Measurements from ENCODE around the gene AOPEP. TPM values are rescaled to one million over a fixed set of nuclear protein-coding genes. Genes with fewer than 3 reads are reported as not detected.

AOPEP gene
- polyA plus RNA-seq, 1 of the 3 experiments (the other 2 are of a cell fraction): 54.6 TPM

GRCh38 chr9:94981723-94982090 lies 255.2 kb downstream of the AOPEP start (continued):
- no peak for TF ChIP-seq REST (IDR thresholded peaks at IDR 0.05; ENCODE audit: low read depth, low read length)

GRCh38 chr9:94982211-94982610 lies 255.7 kb downstream of the AOPEP start:
- peaks cover 0 to 21% of the 10 kb centered on the region in 2 experiments; a peak in 1 of 4 replicates for H3K4me1 ChIP-seq (ENCODE audit: control insufficient read depth in 1 of 2, insufficient read depth in 2 of 2, low read depth in 1 of 2, low read length in 1 of 2)
- no peaks in the 10 kb centered on the region for H3K9me2 ChIP-seq
- no peak overlapping the region for H3K9ac ChIP-seq
- no peak for DNase-seq
- H3K9me3 ChIP-seq: no peaks in the 10 kb centered on the region
- H4K20me1 ChIP-seq (ENCODE audit: insufficient read depth): no peaks in the 10 kb centered on the region
- POLR2A ChIA-PET: no interaction called here
- H2AFZ ChIP-seq (ENCODE audit: low read depth): no peak overlapping the region
- CTCF ChIA-PET: no interaction called here
- no peak overlapping the region for H3K27ac ChIP-seq (ENCODE audit: low read depth in 2 of 2, low read length in 1 of 2)
- H3K36me3 ChIP-seq (replicated peaks in 1 of 2; ENCODE audit: control insufficient read depth in 1 of 2, insufficient read depth in 2 of 2, low read length in 1 of 2): peaks cover 0 to 11% of the 10 kb centered on the region in 2 experiments
- no peaks in the 10 kb centered on the region for H3K27me3 ChIP-seq (ENCODE audit: insufficient read depth)
- no peak overlapping the region for H3K4me3 ChIP-seq (ENCODE audit: low read depth in 2 of 2, low read length in 1 of 2)
- 95% methylated on average over 6 of the region's 6 CpGs for WGBS (ENCODE audit: low lambda C conversion rate)
- no peak for TF ChIP-seq FOXJ3 (CRISPR knock-in tag; IDR thresholded peaks at IDR 0.05)
- H3F3A ChIP-seq (replicated peaks; ENCODE audit: insufficient read depth): no peaks in the 10 kb centered on the region
- H3K4me2 ChIP-seq: no peak overlapping the region
- no peaks in the 10 kb centered on the region for H3K79me2 ChIP-seq (ENCODE audit: insufficient read depth)

GRCh38 chr9:94983552-94983951 lies 257.1 kb downstream of the AOPEP start:
- no peaks in the 10 kb centered on the region for H3K9me3 ChIP-seq
- no peak for DNase-seq
- H3K27me3 ChIP-seq (ENCODE audit: insufficient read depth): no peaks in the 10 kb centered on the region
- no peaks in the 10 kb centered on the region for H3F3A ChIP-seq (replicated peaks; ENCODE audit: insufficient read depth)
- TF ChIP-seq USF1 (IDR thresholded peaks at IDR 0.05; ENCODE audit: borderline replicate concordance, low read depth): no peak
- no peak for TF ChIP-seq RFX5 (IDR thresholded peaks at IDR 0.05; ENCODE audit: low read length)
- TF ChIP-seq FOSL2 (IDR thresholded peaks at IDR 0.05; ENCODE audit: borderline replicate concordance, low read depth): no peak
- no peaks in the 10 kb centered on the region for H3K9me2 ChIP-seq
- H3K4me3 ChIP-seq (ENCODE audit: low read depth in 2 of 2, low read length in 1 of 2): no peak overlapping the region
- peaks cover 0 to 14% of the 10 kb centered on the region in 2 experiments for H3K36me3 ChIP-seq (replicated peaks in 1 of 2; ENCODE audit: control insufficient read depth in 1 of 2, insufficient read depth in 2 of 2, low read length in 1 of 2)
- ChIA-PET CTCF (interaction anchor here (0.9 to 1.3 kb wide), 2 partner anchors 9 to 17 kb away, joined by 3 read pairs; no protein-coding TSS in a partner anchor), POLR2A (no interaction called here)
- no peak overlapping the region for H2AFZ ChIP-seq (ENCODE audit: low read depth)
- no peaks in the 10 kb centered on the region for H4K20me1 ChIP-seq (ENCODE audit: insufficient read depth)
- 94% methylated on average over 6 of the region's 6 CpGs for WGBS (ENCODE audit: low lambda C conversion rate)
- no peak overlapping the region for H3K4me2 ChIP-seq
- H3K4me1 ChIP-seq (ENCODE audit: control insufficient read depth in 1 of 2, insufficient read depth in 2 of 2, low read depth in 1 of 2, low read length in 1 of 2): peaks cover 0 to 21% of the 10 kb centered on the region in 2 experiments; a peak in 1 of 4 replicates
- no peak overlapping the region for H3K27ac ChIP-seq (ENCODE audit: low read depth in 2 of 2, low read length in 1 of 2)
- no peak overlapping the region for H3K9ac ChIP-seq
- H3K79me2 ChIP-seq (ENCODE audit: insufficient read depth): no peaks in the 10 kb centered on the region
